HepG2 (cell line): ENCODE measurements around the gene TAS1R3. TPM values are rescaled to one million over a fixed set of nuclear protein-coding genes. Genes with fewer than 3 reads are reported as not detected.

Experiments
- CEBPZ ChIP-seq: IDR thresholded peaks from 2 replicates; pipeline ENCODE4 v1.6.1; 2012; ENCODE audit warnings: low read length, improper control_type of control experiment
- HINFP ChIP-seq: sonication (generic); formaldehyde crosslinking; IDR thresholded peaks from 2 replicates; pipeline ENCODE4 v1.4.0; 2020; ENCODE audit warnings: low read depth, mild to moderate bottlenecking, missing genetic modification reagents
- KIAA2018 ChIP-seq: sonication (generic); formaldehyde crosslinking; IDR thresholded peaks from 2 replicates; pipeline ENCODE4 v1.5.0; 2020; ENCODE audit warnings: mild to moderate bottlenecking, missing genetic modification reagents, borderline replicate concordance
- MLXIP ChIP-seq: sonication (generic); formaldehyde crosslinking; IDR thresholded peaks from 2 replicates; pipeline ENCODE4 v1.9.0; 2021; ENCODE audit warnings: missing genetic modification reagents, borderline replicate concordance
- MXD4 ChIP-seq: IDR thresholded peaks from 2 replicates; pipeline ENCODE4 v1.6.1; 2016; ENCODE audit warnings: mild to moderate bottlenecking, missing biosample characterization, missing genetic modification reagents
- NRL ChIP-seq: sonication (generic); formaldehyde crosslinking; IDR thresholded peaks from 2 replicates; pipeline ENCODE4 v1.5.0; 2020; ENCODE audit warnings: missing genetic modification reagents, mild to moderate bottlenecking, moderate library complexity, borderline replicate concordance
- SP5 ChIP-seq: IDR thresholded peaks from 2 replicates; pipeline ENCODE4 v1.6.1; 2016; ENCODE audit warnings: low read depth, borderline replicate concordance
- SRSF4 ChIP-seq: fragments of 200-400 bp; formaldehyde crosslinking; IDR thresholded peaks from one replicate; pipeline ENCODE4 v1.6.1; 2018; ENCODE audit warnings: mild to moderate bottlenecking, low read depth, low read length, moderate library complexity; ENCODE audit not compliant: poor library complexity, severe bottlenecking
- ZFY ChIP-seq: sonication (generic); formaldehyde crosslinking; IDR thresholded peaks from 2 replicates; pipeline ENCODE4 v1.4.0; 2020; ENCODE audit warnings: missing genetic modification reagents
- ZNF557 ChIP-seq: sonication (generic); formaldehyde crosslinking; IDR thresholded peaks from 2 replicates; pipeline ENCODE4 v1.4.0; 2020; ENCODE audit warnings: missing genetic modification reagents
- polyA plus RNA-seq, 8 experiments: library from polyadenylated mRNA; depleted of rRNA in 3 of 8; stranded (reverse) in 7 of 8; unstranded in 1 of 8; fragments of >200 nt; fragmentation: Illumina TruSeq in 4 of 8; extraction: Trizol in 4 of 8; gene quantifications; 2 replicates each; pipeline versions ENCODE4 v1.2.1 to v1.2.3, GENCODE V29; 2011 to 2016; ENCODE audit warnings: low read depth in 4 of 8, missing spikeins in 1 of 8, mixed read lengths in 1 of 8; ENCODE audit not compliant: insufficient read depth in 1 of 8
- total RNA-seq, 5 experiments: library from RNA; depleted of rRNA; stranded (reverse); fragments of >200 nt; fragmentation: Illumina TruSeq; extraction: Trizol; gene quantifications; 2 replicates each; pipeline ENCODE4 v1.2.3, GENCODE V29; 2016; ENCODE audit warnings: low read depth in 1 of 5

Gene TAS1R3
- total and polyA plus RNA-seq, 2 of the 13 experiments (the other 11 are each of a cell fraction or from before 2014, with no cell fraction given) = 0.13 to 0.15 TPM

GRCh38 chr1:1332031-1332755, 1.1 kb downstream of the TAS1R3 start (continued):
- TF ChIP-seq CEBPZ (no peak), MLXIP (CRISPR knock-in tag) (no peak), HINFP (no peak), SRSF4 (no peak), ZNF557 (CRISPR knock-in tag) (no peak), SP5 (no peak), NRL (CRISPR knock-in tag) (0 out of 2 replicates have a peak, but pooled peaks have one; percentile 39), KIAA2018 (CRISPR knock-in tag) (no peak), ZFY (no peak), MXD4 (CRISPR knock-in tag) (no peak)
